ENCODE data around the gene PLP2.
A peak's percentile ranks its signal among the peaks of the same experiment; 100 is the strongest.
"Not testable (repeated sequence)": the region's sequence is repeated elsewhere in the genome, so short reads cannot be mapped to it uniquely, and the experiment has no call there.

The PLP2 gene

GRCh38 chrX:49171752-49172279 is at the start of gene PLP2:
PLP2 (plus strand) TSS chrX:49171898; CDS start chrX:49172001, 103 bp downstream.
- peak; percentile 51 for DNase-seq (ENCODE audit: low read depth)

DNA sequence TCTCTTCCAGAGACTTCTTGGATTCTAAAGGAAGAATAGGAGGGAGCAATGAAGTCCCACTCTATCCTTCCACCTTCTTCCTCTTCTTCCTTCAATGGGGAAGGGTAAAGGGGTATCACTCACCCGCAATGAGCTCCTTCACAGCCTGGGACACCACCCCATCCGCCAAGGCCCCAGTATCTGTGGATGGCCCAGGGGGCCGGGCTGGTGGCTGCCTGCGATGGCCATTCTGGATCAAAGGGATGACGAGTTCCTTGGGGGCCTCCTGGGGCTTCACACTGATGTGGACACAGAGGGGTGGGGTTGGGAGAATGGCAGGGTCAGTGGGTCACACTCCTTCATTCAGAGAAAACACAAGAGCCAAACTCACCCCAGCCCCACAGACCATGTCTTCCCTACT is 49.2 kb upstream of the PLP2 start:
- DNase-seq (ENCODE audit: low read depth) = no peak

DNA sequence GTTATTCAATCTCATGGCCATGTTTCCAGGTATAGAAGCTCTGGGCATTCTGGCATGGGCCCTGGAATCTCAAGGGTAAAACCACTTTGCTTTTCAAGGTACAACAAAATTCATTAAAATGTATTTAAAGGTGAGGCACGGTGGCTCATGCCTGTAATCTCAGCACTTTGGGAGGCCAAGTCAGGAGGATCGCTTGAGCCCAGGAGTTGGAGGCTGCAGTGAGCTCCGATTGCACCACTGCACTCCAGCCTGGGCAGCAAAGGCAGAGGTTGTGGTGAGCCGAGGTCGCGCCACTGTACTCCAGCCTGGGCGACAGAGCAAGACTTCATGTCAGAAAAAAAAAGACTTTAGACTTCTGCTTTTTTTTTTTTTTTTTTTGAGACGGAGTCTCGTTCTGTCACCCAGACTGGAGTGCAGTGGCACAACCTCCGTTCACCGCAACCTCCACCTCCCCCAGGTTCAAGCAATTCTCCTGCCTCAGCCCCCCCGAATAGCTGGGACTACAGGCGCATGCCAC is 43.9 kb upstream of the PLP2 start:
- DNase-seq (ENCODE audit: low read depth) = not testable (repeated sequence)

DNA sequence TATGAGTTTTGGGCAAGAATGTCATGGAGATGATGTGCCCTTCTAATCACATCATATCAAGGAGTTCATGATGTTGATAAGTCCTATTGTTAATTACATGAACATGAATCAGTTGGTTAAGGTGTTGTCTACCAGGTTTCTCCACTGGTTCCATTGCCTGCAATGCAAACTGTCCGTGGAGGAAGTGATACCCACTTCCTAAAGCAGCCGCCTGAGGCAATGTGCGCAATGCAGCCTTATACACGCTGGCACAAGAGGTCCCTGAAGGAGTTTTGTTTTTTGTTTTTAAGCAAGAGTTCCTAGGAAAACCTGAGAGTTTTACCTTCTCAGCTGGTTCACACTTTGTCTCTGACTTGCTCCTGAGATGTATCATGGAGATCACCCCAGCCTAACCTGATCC is 42.3 kb upstream of the PLP2 start:
- no peak for DNase-seq (ENCODE audit: low read depth)

DNA sequence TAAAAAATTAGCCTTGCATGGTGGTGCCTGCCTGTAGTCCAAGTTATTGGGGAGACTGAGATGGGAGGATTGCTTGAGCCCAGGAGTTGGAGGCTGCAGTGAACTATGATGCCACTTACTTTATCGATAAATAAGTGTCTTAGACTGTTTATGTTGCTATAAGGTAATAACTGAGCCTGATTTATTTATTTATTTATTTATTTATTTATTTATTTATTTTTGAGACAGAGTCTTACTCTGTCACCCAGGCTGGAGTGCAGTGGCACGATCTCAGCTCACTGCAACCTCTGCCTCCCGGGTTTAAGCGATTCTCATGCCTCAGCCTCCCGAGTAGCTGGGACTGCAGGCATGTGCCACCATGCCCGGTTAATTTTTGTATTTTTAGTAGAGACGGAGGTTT is 39.4 kb upstream of the PLP2 start:
- DNase-seq (ENCODE audit: low read depth) = not testable (repeated sequence)

DNA sequence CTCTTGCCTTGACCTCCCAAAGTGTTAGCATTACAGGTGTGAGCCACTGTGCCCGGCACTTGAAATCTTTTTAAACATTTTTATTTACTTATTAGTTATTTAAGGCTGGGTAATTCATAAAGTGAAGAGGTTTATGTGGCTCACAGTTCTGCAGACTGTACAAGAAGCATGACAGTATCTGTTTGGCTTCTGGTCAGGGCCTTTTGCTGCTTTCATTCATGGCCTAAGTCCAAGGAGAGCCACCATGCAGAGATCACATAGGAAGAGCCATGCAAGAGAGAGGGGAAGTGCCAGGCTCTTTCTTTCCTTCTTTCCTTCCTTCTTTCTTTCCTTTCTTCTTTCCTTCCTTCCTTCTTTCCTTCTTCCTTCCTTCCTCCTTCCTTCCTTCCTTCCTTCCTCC is 37.9 kb upstream of the PLP2 start:
- no peak for DNase-seq (ENCODE audit: low read depth)

DNA sequence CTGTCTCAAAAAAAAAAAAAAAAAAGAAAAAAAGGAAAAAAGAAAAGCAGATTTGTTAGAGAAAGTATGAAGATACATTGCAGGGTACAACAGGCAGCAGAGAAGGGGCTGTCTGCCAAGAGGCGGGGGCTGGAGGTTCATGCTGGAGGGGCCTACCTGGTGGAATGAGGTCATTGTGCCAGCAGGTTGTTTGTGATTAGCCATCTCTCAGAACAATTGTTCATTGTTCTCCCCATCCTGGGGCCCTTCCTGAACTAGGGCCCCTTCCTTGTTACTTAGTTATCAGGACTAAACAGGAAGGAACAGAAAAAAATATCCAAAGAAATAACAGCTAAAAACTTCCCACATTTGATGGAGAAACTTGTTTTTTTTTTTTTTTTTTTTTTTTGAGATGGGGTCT is 34.2 kb upstream of the PLP2 start:
- no peak for DNase-seq (ENCODE audit: low read depth)

DNA sequence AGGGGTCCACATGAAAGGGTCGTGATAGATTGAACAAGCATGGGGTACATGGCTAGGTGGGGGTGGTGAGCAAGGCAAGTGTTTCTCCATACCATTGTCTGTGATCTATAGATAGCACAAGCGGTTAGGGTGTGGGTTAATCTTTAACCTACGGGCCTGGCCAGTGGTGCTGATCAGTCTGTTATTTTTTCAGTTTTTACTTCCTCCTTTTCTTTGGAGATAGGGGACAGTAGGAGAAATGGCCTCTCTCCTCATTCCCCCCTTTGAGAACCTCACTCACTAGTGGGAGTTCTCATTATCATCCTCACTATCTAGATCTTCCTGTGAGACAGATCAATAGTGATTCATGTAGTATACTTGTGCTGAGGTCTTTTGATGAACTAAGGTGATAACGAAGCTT is 32.0 kb upstream of the PLP2 start:
- DNase-seq (ENCODE audit: low read depth) = no peak

DNA sequence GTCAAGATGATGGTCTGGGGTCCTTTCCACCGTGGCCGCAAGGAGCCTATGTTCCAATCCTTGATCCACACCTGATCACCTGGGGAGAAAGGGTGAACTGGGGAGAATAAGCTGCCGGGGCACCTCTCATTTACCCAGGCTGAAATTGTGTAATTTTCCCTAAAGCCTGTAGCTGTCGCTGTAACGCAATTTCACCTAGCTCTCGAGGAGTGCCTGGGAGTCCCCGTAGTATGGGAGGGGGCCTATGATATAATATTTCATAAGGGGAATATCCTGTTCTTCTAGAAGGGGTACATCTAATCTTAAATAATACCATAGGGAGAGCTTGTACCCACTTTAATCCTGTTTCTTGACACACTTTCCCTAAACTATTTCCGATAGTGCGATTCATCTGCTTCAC is 29.4 kb upstream of the PLP2 start:
- not testable (repeated sequence) for DNase-seq (ENCODE audit: low read depth)

GRCh38 chrX:49143154-49143553 is 28.5 kb upstream of the PLP2 start:
- DNase-seq (ENCODE audit: low read depth) = not testable (repeated sequence)

DNA sequence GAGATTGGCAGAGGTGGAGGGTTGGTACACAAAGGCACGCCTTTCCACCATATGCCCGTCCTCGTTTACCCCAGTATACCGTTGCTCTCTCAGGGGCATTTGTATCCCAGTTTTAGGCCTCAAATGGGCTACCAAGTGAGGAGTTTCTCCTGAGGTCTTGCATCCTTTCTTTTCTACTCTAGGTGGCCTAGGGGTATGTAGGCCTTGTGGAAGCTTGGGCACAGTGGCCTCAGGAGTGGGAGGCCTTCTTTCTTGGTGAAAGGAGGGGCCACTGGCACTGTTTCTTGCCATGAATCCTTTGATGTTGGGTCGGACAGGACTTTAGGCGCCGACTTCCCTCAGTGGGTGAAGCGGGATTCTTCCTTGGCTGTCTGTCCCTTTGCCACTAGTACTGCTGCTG is 24.4 kb upstream of the PLP2 start:
- DNase-seq (ENCODE audit: low read depth) = no peak

GRCh38 chrX:49147936-49148335 is 23.8 kb upstream of the PLP2 start:
- no peak for DNase-seq (ENCODE audit: low read depth)

GRCh38 chrX:49148390-49149100 is 23.2 kb upstream of the PLP2 start:
- not testable (repeated sequence) for DNase-seq (ENCODE audit: low read depth)

- DNase-seq (ENCODE audit: low read depth) = not testable (repeated sequence)
These were observed 22.4 kb upstream of the PLP2 start for GRCh38 chrX:49149291-49149690.

- DNase-seq (ENCODE audit: low read depth) = no peak
These were observed 18.2 kb upstream of the PLP2 start for GRCh38 chrX:49153467-49153866.

DNA sequence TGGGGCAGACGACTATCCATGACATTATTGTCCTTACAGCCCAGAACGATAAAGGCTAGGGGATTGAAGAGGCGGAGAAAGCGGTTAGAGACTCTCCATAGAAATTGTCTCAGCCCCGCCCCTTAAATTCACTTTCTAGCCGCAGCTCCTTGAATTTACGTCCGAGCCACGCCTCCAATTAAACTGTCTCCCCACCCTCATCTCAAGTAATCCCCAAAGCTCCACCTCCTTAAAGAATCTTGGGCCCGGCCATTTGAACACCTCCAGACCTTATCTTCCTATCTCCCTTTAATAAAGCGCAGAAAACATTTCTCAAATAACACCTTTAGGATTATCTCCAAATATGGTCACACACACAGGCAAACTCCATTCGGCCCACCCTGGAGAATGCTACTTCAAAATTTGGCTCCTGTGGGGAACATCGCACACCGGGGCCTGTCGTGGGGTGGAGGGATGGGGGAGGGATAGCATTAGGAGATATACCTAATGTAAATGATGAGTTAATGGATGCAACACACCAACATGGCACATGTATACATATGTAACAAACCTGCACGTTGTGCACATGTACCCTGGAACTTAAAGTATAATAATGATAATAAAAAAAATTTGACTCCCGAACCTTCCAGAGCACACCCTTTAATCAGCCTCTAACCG is 16.3 kb upstream of the PLP2 start:
- DNase-seq (ENCODE audit: low read depth) = no peak

GRCh38 chrX:49155900-49156837 is 15.5 kb upstream of the PLP2 start:
- peak; percentile 72 for DNase-seq (ENCODE audit: low read depth)

GRCh38 chrX:49157194-49157593 is 14.5 kb upstream of the PLP2 start:
- no peak for DNase-seq (ENCODE audit: low read depth)

- no peak for DNase-seq (ENCODE audit: low read depth)
These were observed 10.8 kb upstream of the PLP2 start for GRCh38 chrX:49160908-49161307.

- DNase-seq (ENCODE audit: low read depth) = no peak
These were observed 10.1 kb upstream of the PLP2 start for GRCh38 chrX:49161632-49162031.

DNA sequence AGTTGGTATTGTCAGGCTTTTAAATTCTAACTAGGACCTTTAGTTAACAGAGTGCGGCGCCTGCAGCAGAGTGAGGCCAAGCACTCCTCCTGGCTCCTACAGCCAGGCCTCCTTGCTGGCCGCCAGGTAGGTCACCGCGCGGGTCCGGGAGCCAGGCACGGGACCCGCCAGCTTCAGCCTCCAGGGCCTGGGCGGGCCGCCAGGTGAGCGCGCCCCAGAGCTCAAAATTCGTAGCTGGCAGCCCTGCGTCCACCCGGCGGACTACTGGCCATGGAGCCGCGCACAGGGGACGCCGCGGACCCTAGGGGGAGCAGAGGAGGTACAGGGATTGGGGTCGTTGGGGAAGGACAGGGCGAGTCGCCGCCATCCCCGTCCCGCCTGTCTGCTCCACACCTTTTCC is 9.1 kb upstream of the PLP2 start, which contains the start of gene MAGIX:
Gene MAGIX, plus strand, starts transcription at position 139 of the 400 bp plus-strand sequence. Its CDS starts 132 bp downstream, at position 271.
- no peak for DNase-seq (ENCODE audit: low read depth)
